Vagina (tissue), 2 donors: Measurements from ENCODE around the gene CREBL2.

Experiments used
- CTCF ChIP-seq, 3 experiments: fragments of 450-650 bp in 2 of 3; fragments of 200-600 bp in 1 of 3; sonication (generic) in 1 of 3; IDR thresholded peaks; one replicate each; pipeline ENCODE4 v1.5.1; 2017 to 2019; ENCODE audit warnings: antibody characterized with exemption in 3 of 3, mild to moderate bottlenecking in 2 of 3, moderate library complexity in 2 of 3
- POLR2AphosphoS5 ChIP-seq, 2 donors: sonication (generic); formaldehyde crosslinking; IDR thresholded peaks; one replicate each; pipeline ENCODE4 v1.9.0; 2017; ENCODE audit warnings: antibody characterized with exemption in 2 of 2, mild to moderate bottlenecking in 2 of 2, low read depth in 1 of 2; ENCODE audit not compliant: insufficient read depth in 1 of 2

- TF ChIP-seq CTCF (IDR thresholded peaks at IDR 0.05): no peak
- no peak for TF ChIP-seq POLR2AphosphoS5 (IDR thresholded peaks at IDR 0.05; ENCODE audit: insufficient read depth in 1 of 2, low read depth in 1 of 2)
Observed at GRCh38 chr12:12691549-12691948, 79.9 kb downstream of the CREBL2 start.
